K562 (cell line): ENCODE measurements around the gene DMD. TPM values are rescaled to one million over a fixed set of nuclear protein-coding genes. Genes with fewer than 3 reads are reported as not detected.

Source experiments
- ATAC-seq: fragments of 200-7000 bp; cut with Tn5 transposase; 3 replicates; pipeline ENCODE4 v1.9.1; 2020; ENCODE audit warnings: moderate library complexity
- BruUV-seq: library from RNA; stranded (reverse); fragments of 400-500 nt; replicated peaks from 2 replicates; lab custom pipeline; 2021; lab: Mats Ljungman, UMichigan
- CTCF ChIA-PET: fragments of 300-600 bp; formaldehyde crosslinking; extraction: SDS; loops from one replicate; lab custom pipeline; 2021; ENCODE audit warnings: low intra/inter-chr PET ratio; lab: Yijun Ruan, JAX
- POLR2A ChIA-PET: fragments of 300-600, 350-650 bp; sonication (Branson Sonifier 250); formaldehyde crosslinking; extraction: SDS; loops from one replicate; lab custom pipeline; 2021; ENCODE audit warnings: antibody characterized with exemption, inconsistent platforms; lab: Yijun Ruan, JAX
- DNase-seq, 4 experiments: peaks; one replicate each; pipeline versions ENCODE4 v3.0.0 to v3.0.0-alpha.2; 2011 to 2018; ENCODE audit warnings: low spot score in 3 of 4, mixed read lengths in 3 of 4; ENCODE audit errors: extremely low read depth in 1 of 4
- FAIRE-seq: peaks from 2 replicates; lab custom pipeline; 2011; peaks lifted over from hg19 to GRCh38; lab: Jason Lieb, UNC
- H2AFZ ChIP-seq: 2 replicates; pipeline ENCODE4 v1.6.0; 2011; ENCODE audit warnings: low read depth, low read length, control low read depth, inconsistent platforms
- H3K27ac ChIP-seq: fragments of 200-600 bp; 3 replicates; pipeline ENCODE4 v1.8.0; 2011; ENCODE audit warnings: low read depth, mild to moderate bottlenecking, control low read depth, inconsistent platforms, low read length, moderate library complexity, mixed read lengths; ENCODE audit errors: extremely low read depth
- H3K27me3 ChIP-seq, 2 experiments: fragments of 300-600 bp in 1 of 2; 2 replicates in 1 of 2; 3 replicates in 1 of 2; pipeline versions ENCODE4 v1.6.0 to v1.8.0; 2011; ENCODE audit warnings: inconsistent platforms in 2 of 2, low read length in 2 of 2, mild to moderate bottlenecking in 1 of 2, mixed read lengths in 1 of 2, moderate library complexity in 1 of 2; ENCODE audit not compliant: control insufficient read depth in 2 of 2, insufficient read depth in 2 of 2
- H3K36me3 ChIP-seq: fragments of 300-600 bp; 3 replicates; pipeline ENCODE4 v1.8.0; 2011; ENCODE audit warnings: mild to moderate bottlenecking, low read length, inconsistent platforms; ENCODE audit not compliant: control insufficient read depth, insufficient read depth
- H3K4me1 ChIP-seq, 2 experiments: fragments of 200-600 bp in 1 of 2; replicated peaks in 1 of 2; 2 replicates in 1 of 2; 3 replicates in 1 of 2; pipeline versions ENCODE4 v1.5.1 to v1.8.0; 2011; ENCODE audit warnings: inconsistent platforms in 2 of 2, low read length in 2 of 2, mild to moderate bottlenecking in 1 of 2, mixed read lengths in 1 of 2, moderate library complexity in 1 of 2; ENCODE audit not compliant: control insufficient read depth in 2 of 2, insufficient read depth in 2 of 2
- H3K4me2 ChIP-seq: 2 replicates; pipeline ENCODE4 v1.6.1; 2011; ENCODE audit warnings: low read length, control low read depth, inconsistent platforms, mixed read lengths; ENCODE audit not compliant: insufficient read depth
- H3K4me3 ChIP-seq: fragments of 200-600 bp; sonication (generic), shearing (Covaris generic); 2 replicates; pipeline ENCODE4 v1.5.1; 2016; ENCODE audit warnings: control low read depth, inconsistent platforms
- H3K79me2 ChIP-seq: fragments of 200-600 bp; 3 replicates; pipeline ENCODE4 v1.8.0; 2011; ENCODE audit warnings: low read length, inconsistent platforms; ENCODE audit not compliant: control insufficient read depth, insufficient read depth
- H3K9ac ChIP-seq, 2 experiments: 2 replicates each; pipeline versions ENCODE4 v1.6.0 to v1.6.1; 2011; ENCODE audit warnings: low read depth in 2 of 2, low read length in 2 of 2, control low read depth in 1 of 2, inconsistent platforms in 1 of 2, mild to moderate bottlenecking in 1 of 2, mixed read lengths in 1 of 2; ENCODE audit not compliant: insufficient read depth in 1 of 2
- H3K9me1 ChIP-seq: one replicate; pipeline ENCODE4 v1.6.0; 2011; ENCODE audit warnings: inconsistent platforms, mild to moderate bottlenecking, low read length, moderate library complexity; ENCODE audit not compliant: control insufficient read depth, insufficient read depth
- H3K9me3 ChIP-seq: replicated peaks from 2 replicates; pipeline ENCODE4 v1.5.1; 2011; ENCODE audit warnings: low read depth, low read length, inconsistent platforms; ENCODE audit not compliant: control insufficient read depth, insufficient read depth
- H4K20me1 ChIP-seq: replicated peaks from 2 replicates; pipeline ENCODE4 v1.6.1; 2011; ENCODE audit warnings: low read length, inconsistent platforms, mixed read lengths; ENCODE audit not compliant: control insufficient read depth, insufficient read depth
- BHLHE40 ChIP-seq: IDR thresholded peaks from 2 replicates; pipeline ENCODE4 v1.6.1; 2011; ENCODE audit warnings: low read length, improper control_type of control experiment
- CEBPB ChIP-seq: fragments of 450-650 bp; IDR thresholded peaks from 2 replicates; pipeline ENCODE4 v1.6.1; 2016; ENCODE audit warnings: missing genetic modification characterization, missing compliant biosample characterization
- CLOCK ChIP-seq: fragments of 250-450 bp; sonication (Bioruptor Pico); IDR thresholded peaks from 2 replicates; pipeline ENCODE4 v1.4.0; 2020; ENCODE audit warnings: mild to moderate bottlenecking, moderate library complexity, borderline replicate concordance
- CXXC5 ChIP-seq: fragments of 250-450 bp; sonication (Bioruptor Pico); IDR thresholded peaks from 2 replicates; pipeline ENCODE4 v1.8.0; 2022; ENCODE audit warnings: inconsistent platforms, mild to moderate bottlenecking, moderate library complexity
- L3MBTL2 ChIP-seq: fragments of 450-650 bp; IDR thresholded peaks from 2 replicates; pipeline ENCODE4 v1.6.1; 2016; ENCODE audit warnings: mild to moderate bottlenecking, moderate library complexity
- MED1 ChIP-seq: sonication (generic); formaldehyde crosslinking; IDR thresholded peaks from 2 replicates; pipeline ENCODE4 v1.8.1; 2023; ENCODE audit warnings: missing genetic modification reagents, borderline replicate concordance
- MEF2A ChIP-seq: IDR thresholded peaks from 2 replicates; pipeline ENCODE4 v1.6.1; 2011; ENCODE audit warnings: low read depth, mild to moderate bottlenecking, low read length, moderate library complexity; ENCODE audit not compliant: control insufficient read depth
- NFE2L1 ChIP-seq: fragments of 450-650 bp; IDR thresholded peaks from 2 replicates; pipeline ENCODE4 v1.6.1; 2016; ENCODE audit warnings: missing genetic modification characterization, low read depth, mild to moderate bottlenecking, missing compliant biosample characterization, moderate library complexity, borderline replicate concordance
- PURB ChIP-seq: sonication (generic); formaldehyde crosslinking; IDR thresholded peaks from 2 replicates; pipeline ENCODE4 v1.9.0; 2021; ENCODE audit warnings: low read depth, mild to moderate bottlenecking, missing genetic modification reagents
- RFX7 ChIP-seq: fragments of 250-450 bp; sonication (Bioruptor Pico); IDR thresholded peaks from 2 replicates; pipeline ENCODE4 v1.5.1; 2021; ENCODE audit warnings: mild to moderate bottlenecking
- SETDB1 ChIP-seq: IDR thresholded peaks from one replicate; pipeline ENCODE4 v1.6.1; 2012; ENCODE audit warnings: low read length, control low read depth, inconsistent platforms
- SMAD3 ChIP-seq: fragments of 450-650 bp; formaldehyde crosslinking; conservative IDR thresholded peaks from 2 replicates; pipeline ENCODE4 v1.4.0; 2020; ENCODE audit warnings: mild to moderate bottlenecking
- SMARCC2 ChIP-seq: fragments of 450-650 bp; IDR thresholded peaks from 2 replicates; pipeline ENCODE4 v1.6.1; 2017; ENCODE audit warnings: antibody characterized with exemption, moderate library complexity, mild to moderate bottlenecking, low read depth
- TEAD4 ChIP-seq, 2 experiments: sonication (generic) in 1 of 2; formaldehyde crosslinking in 1 of 2; IDR thresholded peaks; 2 replicates each; pipeline versions ENCODE4 v1.6.1 to v1.8.0; 2012 to 2022; ENCODE audit warnings: borderline replicate concordance in 1 of 2, inconsistent platforms in 1 of 2, low read length in 1 of 2, mild to moderate bottlenecking in 1 of 2, missing genetic modification reagents in 1 of 2
- ZNF134 ChIP-seq: fragments of 250-450 bp; sonication (Bioruptor Pico); conservative IDR thresholded peaks from 2 replicates; pipeline ENCODE4 v1.4.0; 2020
- ZNF707 ChIP-seq: fragments of 250-450 bp; sonication (Bioruptor Pico); conservative IDR thresholded peaks from 2 replicates; pipeline ENCODE4 v1.8.0; 2022; ENCODE audit warnings: inconsistent platforms, mild to moderate bottlenecking, moderate library complexity
- ZNF717 ChIP-seq: fragments of 250-450 bp; sonication (Bioruptor Pico); IDR thresholded peaks from 2 replicates; pipeline ENCODE4 v1.5.0; 2021
- WGBS: fragments of 100-300 bp; shearing (Covaris generic); methylation state at CpG from one replicate; pipeline ENCODE4 v1.1.6; 2016; ENCODE audit warnings: low coverage, mixed read lengths; ENCODE audit not compliant: insufficient coverage; ENCODE audit errors: missing lambda C conversion rate; 5-methylcytosine and 5-hydroxymethylcytosine counted together
- in situ Hi-C: fragments of 300-500 bp; cut with MboI; formaldehyde crosslinking; loops from 4 replicates; pipeline ENCODE4 v1.15.0; 2018; ENCODE audit warnings: inconsistent platforms, mixed read lengths
- intact Hi-C: fragments of 100-400 bp; cut with micrococcal nuclease; formaldehyde crosslinking; loops from 2 replicates; pipeline ENCODE4 v1.14.2; 2022
- polyA plus RNA-seq, 8 experiments: library from polyadenylated mRNA; depleted of rRNA in 4 of 8; stranded (reverse) in 5 of 8; unstranded in 3 of 8; fragments of >200 nt; fragmentation: Nextera tagmentation in 2 of 8; fragmentation: Illumina TruSeq in 1 of 8; extraction: Ambion mirVana in 2 of 8; extraction: Trizol in 1 of 8; gene quantifications; 2 replicates each; pipeline versions ENCODE4 v1.2.1 to v1.2.3, GENCODE V29; 2011 to 2014; ENCODE audit warnings: inconsistent platforms in 1 of 8, missing spikeins in 1 of 8
- total RNA-seq, 7 experiments: library from RNA; depleted of rRNA in 6 of 7; stranded (reverse); fragments of >200 nt in 6 of 7; fragmentation: Illumina TruSeq in 2 of 7; extraction: Trizol in 2 of 7; gene quantifications; 2 replicates each; pipeline versions ENCODE4 v1.2.1 to v1.2.3, GENCODE V29; 2011 to 2021; ENCODE audit warnings: low replicate concordance in 1 of 7
- TF ChIP-seq, protein P1 (sequence below), 2 experiments: fragments of 250-450 bp in 1 of 2; fragments of 450-650 bp in 1 of 2; sonication (Bioruptor Pico) in 1 of 2; IDR thresholded peaks; 2 replicates each; pipeline versions ENCODE4 v1.6.1 to v1.8.0; 2016 to 2021; ENCODE audit warnings: mild to moderate bottlenecking in 2 of 2, moderate library complexity in 2 of 2, missing compliant biosample characterization in 1 of 2, missing genetic modification characterization in 1 of 2
- TF ChIP-seq, protein P2 (sequence below): fragments of 250-450 bp; sonication (Bioruptor Pico); IDR thresholded peaks from 2 replicates; pipeline ENCODE4 v1.8.0; 2022; ENCODE audit warnings: inconsistent platforms

DMD gene
- total and polyA plus RNA-seq, 9 of the 15 experiments (the other 6 are each of a cell fraction or from before 2014, with no cell fraction given): 3.8 to 20.4 (median 11.4) TPM

- no peak for FAIRE-seq
- CTCF ChIA-PET: no interaction called here
These were observed 101.5 kb downstream of the DMD start for GRCh38 chrX:33109858-33110257.

More at GRCh38 chrX:33109858-33110257, 101.5 kb downstream of the DMD start:
- Histone ChIP-seq H3K9me3 (no peaks in the 10 kb centered on the region), H3K9me1 (no peaks in the 10 kb centered on the region), H3K9ac (no peak overlapping the region), H3K36me3 (no peaks in the 10 kb centered on the region), H3K4me1 (no peaks in the 10 kb centered on the region), H2AFZ (no peak overlapping the region), H3K4me2 (no peak overlapping the region), H4K20me1 (no peaks in the 10 kb centered on the region), H3K79me2 (no peaks in the 10 kb centered on the region), H3K27me3 (no peaks in the 10 kb centered on the region)
- BruUV-seq: no TSS peak
- DNase-seq: no peak
- no peak for ATAC-seq
- POLR2A ChIA-PET: no interaction called here
- TF ChIP-seq TEAD4 (IDR thresholded peaks at IDR 0.05; ENCODE audit: low read length) (no peak), TEAD4 (CRISPR knock-in tag; IDR thresholded peaks at IDR 0.05; ENCODE audit: borderline replicate concordance) (no peak), L3MBTL2 (no peak), SETDB1 (no peak), SMAD3 (no peak), SMARCC2 (no peak), NFE2L1 (no peak), BHLHE40 (no peak), ZNF707 (CRISPR knock-in tag) (no peak), PURB (CRISPR knock-in tag) (no peak), MED1 (CRISPR knock-in tag) (no peak), CEBPB (tag) (no peak), ZNF134 (CRISPR knock-in tag) (no peak), CLOCK (CRISPR knock-in tag) (no peak), RFX7 (CRISPR knock-in tag) (no peak), ZNF717 (no peak), CXXC5 (CRISPR knock-in tag) (no peak), MEF2A (no peak)
- TF ChIP-seq, protein P1, sequence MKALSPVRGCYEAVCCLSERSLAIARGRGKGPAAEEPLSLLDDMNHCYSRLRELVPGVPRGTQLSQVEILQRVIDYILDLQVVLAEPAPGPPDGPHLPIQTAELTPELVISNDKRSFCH (CRISPR knock-in tag; IDR thresholded peaks at IDR 0.05): no peak
- TF ChIP-seq, protein P1 (tag; IDR thresholded peaks at IDR 0.05): no peak
- TF ChIP-seq, protein P2, sequence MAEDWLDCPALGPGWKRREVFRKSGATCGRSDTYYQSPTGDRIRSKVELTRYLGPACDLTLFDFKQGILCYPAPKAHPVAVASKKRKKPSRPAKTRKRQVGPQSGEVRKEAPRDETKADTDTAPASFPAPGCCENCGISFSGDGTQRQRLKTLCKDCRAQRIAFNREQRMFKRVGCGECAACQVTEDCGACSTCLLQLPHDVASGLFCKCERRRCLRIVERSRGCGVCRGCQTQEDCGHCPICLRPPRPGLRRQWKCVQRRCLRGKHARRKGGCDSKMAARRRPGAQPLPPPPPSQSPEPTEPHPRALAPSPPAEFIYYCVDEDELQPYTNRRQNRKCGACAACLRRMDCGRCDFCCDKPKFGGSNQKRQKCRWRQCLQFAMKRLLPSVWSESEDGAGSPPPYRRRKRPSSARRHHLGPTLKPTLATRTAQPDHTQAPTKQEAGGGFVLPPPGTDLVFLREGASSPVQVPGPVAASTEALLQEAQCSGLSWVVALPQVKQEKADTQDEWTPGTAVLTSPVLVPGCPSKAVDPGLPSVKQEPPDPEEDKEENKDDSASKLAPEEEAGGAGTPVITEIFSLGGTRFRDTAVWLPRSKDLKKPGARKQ (CRISPR knock-in tag): no peak
- TF ChIP-seq, all 486 proteins: peak for 0
- intact Hi-C loops (no loop called here), in situ Hi-C loops (no loop called here)
- Histone ChIP-seq H3K4me3 (no peak overlapping the region), H3K27ac (no peak overlapping the region)
- 0% methylated on average over 3 of the region's 3 CpGs for WGBS
